ENCODE results near the gene ABCC10.
"Not testable (repeated sequence)": the region's sequence is repeated elsewhere in the genome, so short reads cannot be mapped to it uniquely, and the experiment has no call there.

DNA sequence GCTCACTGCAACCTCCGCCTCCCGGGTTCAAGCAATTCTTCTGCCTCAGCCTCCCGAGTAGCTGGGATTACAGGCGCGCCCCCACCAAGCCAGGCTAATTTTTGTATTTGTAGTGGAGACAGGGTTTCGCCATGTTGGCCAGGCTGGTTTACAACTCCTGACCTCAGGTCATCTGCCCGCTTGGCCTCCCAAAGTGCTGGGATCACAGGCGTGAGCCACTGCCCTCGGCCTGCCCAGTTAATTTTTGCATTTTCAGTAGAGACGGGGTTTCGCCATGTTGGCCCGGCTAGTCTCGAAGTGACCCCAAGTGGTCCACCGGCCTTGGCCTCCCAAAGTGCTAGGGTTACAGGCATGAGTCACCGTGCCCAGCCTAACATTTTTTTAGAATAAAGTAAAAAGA lies 30.8 kb downstream of the ABCC10 start:
- TF ChIP-seq, protein P1, sequence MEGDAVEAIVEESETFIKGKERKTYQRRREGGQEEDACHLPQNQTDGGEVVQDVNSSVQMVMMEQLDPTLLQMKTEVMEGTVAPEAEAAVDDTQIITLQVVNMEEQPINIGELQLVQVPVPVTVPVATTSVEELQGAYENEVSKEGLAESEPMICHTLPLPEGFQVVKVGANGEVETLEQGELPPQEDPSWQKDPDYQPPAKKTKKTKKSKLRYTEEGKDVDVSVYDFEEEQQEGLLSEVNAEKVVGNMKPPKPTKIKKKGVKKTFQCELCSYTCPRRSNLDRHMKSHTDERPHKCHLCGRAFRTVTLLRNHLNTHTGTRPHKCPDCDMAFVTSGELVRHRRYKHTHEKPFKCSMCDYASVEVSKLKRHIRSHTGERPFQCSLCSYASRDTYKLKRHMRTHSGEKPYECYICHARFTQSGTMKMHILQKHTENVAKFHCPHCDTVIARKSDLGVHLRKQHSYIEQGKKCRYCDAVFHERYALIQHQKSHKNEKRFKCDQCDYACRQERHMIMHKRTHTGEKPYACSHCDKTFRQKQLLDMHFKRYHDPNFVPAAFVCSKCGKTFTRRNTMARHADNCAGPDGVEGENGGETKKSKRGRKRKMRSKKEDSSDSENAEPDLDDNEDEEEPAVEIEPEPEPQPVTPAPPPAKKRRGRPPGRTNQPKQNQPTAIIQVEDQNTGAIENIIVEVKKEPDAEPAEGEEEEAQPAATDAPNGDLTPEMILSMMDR (IDR thresholded peaks at IDR 0.05; ENCODE audit: poor library complexity, severe bottlenecking), result not testable (repeated sequence)
- TF ChIP-seq EZH2 (IDR thresholded peaks at IDR 0.05; ENCODE audit: borderline replicate concordance, insufficient read depth, low read length, poor library complexity, severe bottlenecking); POLR2AphosphoS5 (IDR thresholded peaks at IDR 0.05); RAD21 (conservative IDR thresholded peaks at IDR 0.05); EP300 (conservative IDR thresholded peaks at IDR 0.05; ENCODE audit: poor library complexity, severe bottlenecking); MXI1 (conservative IDR thresholded peaks at IDR 0.05; ENCODE audit: poor library complexity, severe bottlenecking); TAF1 (IDR thresholded peaks at IDR 0.05; ENCODE audit: low read depth): not testable (repeated sequence)
- TF ChIP-seq, protein P2, sequence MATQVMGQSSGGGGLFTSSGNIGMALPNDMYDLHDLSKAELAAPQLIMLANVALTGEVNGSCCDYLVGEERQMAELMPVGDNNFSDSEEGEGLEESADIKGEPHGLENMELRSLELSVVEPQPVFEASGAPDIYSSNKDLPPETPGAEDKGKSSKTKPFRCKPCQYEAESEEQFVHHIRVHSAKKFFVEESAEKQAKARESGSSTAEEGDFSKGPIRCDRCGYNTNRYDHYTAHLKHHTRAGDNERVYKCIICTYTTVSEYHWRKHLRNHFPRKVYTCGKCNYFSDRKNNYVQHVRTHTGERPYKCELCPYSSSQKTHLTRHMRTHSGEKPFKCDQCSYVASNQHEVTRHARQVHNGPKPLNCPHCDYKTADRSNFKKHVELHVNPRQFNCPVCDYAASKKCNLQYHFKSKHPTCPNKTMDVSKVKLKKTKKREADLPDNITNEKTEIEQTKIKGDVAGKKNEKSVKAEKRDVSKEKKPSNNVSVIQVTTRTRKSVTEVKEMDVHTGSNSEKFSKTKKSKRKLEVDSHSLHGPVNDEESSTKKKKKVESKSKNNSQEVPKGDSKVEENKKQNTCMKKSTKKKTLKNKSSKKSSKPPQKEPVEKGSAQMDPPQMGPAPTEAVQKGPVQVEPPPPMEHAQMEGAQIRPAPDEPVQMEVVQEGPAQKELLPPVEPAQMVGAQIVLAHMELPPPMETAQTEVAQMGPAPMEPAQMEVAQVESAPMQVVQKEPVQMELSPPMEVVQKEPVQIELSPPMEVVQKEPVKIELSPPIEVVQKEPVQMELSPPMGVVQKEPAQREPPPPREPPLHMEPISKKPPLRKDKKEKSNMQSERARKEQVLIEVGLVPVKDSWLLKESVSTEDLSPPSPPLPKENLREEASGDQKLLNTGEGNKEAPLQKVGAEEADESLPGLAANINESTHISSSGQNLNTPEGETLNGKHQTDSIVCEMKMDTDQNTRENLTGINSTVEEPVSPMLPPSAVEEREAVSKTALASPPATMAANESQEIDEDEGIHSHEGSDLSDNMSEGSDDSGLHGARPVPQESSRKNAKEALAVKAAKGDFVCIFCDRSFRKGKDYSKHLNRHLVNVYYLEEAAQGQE (IDR thresholded peaks at IDR 0.05; ENCODE audit: borderline replicate concordance), result not testable (repeated sequence)

All from neural cell (in vitro differentiated cells).